Umbilical cord (tissue), 2 donors: ENCODE measurements around the gene ZNF175. TPM values are rescaled to one million over a fixed set of nuclear protein-coding genes. Genes with fewer than 3 reads are reported as not detected.

ENCODE experiments used
- DNase-seq: peaks from one replicate; pipeline ENCODE4 v3.0.0-alpha.2; 2015; ENCODE audit warnings: low spot score
- total RNA-seq: library from RNA; depleted of rRNA; stranded (reverse); fragments of >200 nt; gene quantifications from one replicate; pipeline ENCODE4 v1.2.3, GENCODE V29; 2014; ENCODE audit warnings: low replicate concordance; ENCODE audit not compliant: insufficient read depth

Gene ZNF175
- total RNA-seq, 1 donor from 2014 or later: 17.3 TPM

GRCh38 chr19:51549533-51550324, 21.4 kb upstream of the ZNF175 start:
- no peak for DNase-seq

- no peak for DNase-seq
These were observed 20.0 kb upstream of the ZNF175 start for GRCh38 chr19:51550848-51551672.

GRCh38 chr19:51551673-51552432, 19.2 kb upstream of the ZNF175 start:
- no peak for DNase-seq

GRCh38 chr19:51552608-51552995, 18.5 kb upstream of the ZNF175 start:
- DNase-seq: no peak

- DNase-seq: peak; percentile 76
These were observed 17.9 kb upstream of the ZNF175 start for GRCh38 chr19:51552996-51553725.

- DNase-seq: no peak
These were observed 11.8 kb upstream of the ZNF175 start for GRCh38 chr19:51559240-51559639.

GRCh38 chr19:51560339-51560738, 10.7 kb upstream of the ZNF175 start:
- no peak for DNase-seq

GRCh38 chr19:51564791-51565190, 6.3 kb upstream of the ZNF175 start:
- DNase-seq: no peak

GRCh38 chr19:51565583-51565982, 5.5 kb upstream of the ZNF175 start:
- DNase-seq: no peak

GRCh38 chr19:51566489-51567100, 4.5 kb upstream of the ZNF175 start:
- DNase-seq: no peak

GRCh38 chr19:51567583-51567982, 3.5 kb upstream of the ZNF175 start:
- no peak for DNase-seq

- DNase-seq: no peak
These were observed 2.6 kb upstream of the ZNF175 start for GRCh38 chr19:51568456-51568855.

- no peak for DNase-seq
These were observed 516 bp downstream of the ZNF175 start for GRCh38 chr19:51571599-51571998.

- DNase-seq: no peak
These were observed 1.3 kb downstream of the ZNF175 start for GRCh38 chr19:51572410-51572809.

- no peak for DNase-seq
These were observed 1.8 kb downstream of the ZNF175 start for GRCh38 chr19:51572908-51573307.

- no peak for DNase-seq
These were observed 2.2 kb downstream of the ZNF175 start for GRCh38 chr19:51573331-51573730.

- no peak for DNase-seq
These were observed 5.8 kb downstream of the ZNF175 start for GRCh38 chr19:51576850-51577249.

- DNase-seq: no peak
These were observed 15.1 kb downstream of the ZNF175 start for GRCh38 chr19:51586103-51586728.

GRCh38 chr19:51586799-51587198, 15.7 kb downstream of the ZNF175 start:
- no peak for DNase-seq
